Neural progenitor cell (in vitro differentiated cells): Measurements from ENCODE around the gene LOXHD1.

Experiments
- CTCF ChIP-seq: fragments of 200-600 bp; sonication (generic); IDR thresholded peaks from 2 replicates; pipeline ENCODE4 v1.5.1; 2017; ENCODE audit warnings: antibody characterized with exemption, mild to moderate bottlenecking
- EZH2 ChIP-seq: fragments of 200-600 bp; sonication (generic); IDR thresholded peaks from 2 replicates; pipeline ENCODE4 v1.6.1; 2017; ENCODE audit warnings: antibody characterized with exemption, mild to moderate bottlenecking, moderate library complexity
- EZH2phosphoT487 ChIP-seq: fragments of 200-600 bp; sonication (generic); IDR thresholded peaks from 2 replicates; pipeline ENCODE4 v1.6.1; 2017; ENCODE audit warnings: antibody characterized with exemption

- no peak for TF ChIP-seq CTCF
- no peak for TF ChIP-seq EZH2
- TF ChIP-seq EZH2phosphoT487: no peak
Observed at GRCh38 chr18:46437061-46437460, 220.0 kb downstream of the LOXHD1 start.
